GM10847 (cell line): ENCODE measurements around the gene CHD5.

Experiments
- POLR2A ChIP-seq: IDR thresholded peaks from 2 replicates; pipeline ENCODE4 v1.6.1; 2011; ENCODE audit not compliant: insufficient read length; ENCODE audit errors: extremely low read depth

The CHD5 gene

DNA sequence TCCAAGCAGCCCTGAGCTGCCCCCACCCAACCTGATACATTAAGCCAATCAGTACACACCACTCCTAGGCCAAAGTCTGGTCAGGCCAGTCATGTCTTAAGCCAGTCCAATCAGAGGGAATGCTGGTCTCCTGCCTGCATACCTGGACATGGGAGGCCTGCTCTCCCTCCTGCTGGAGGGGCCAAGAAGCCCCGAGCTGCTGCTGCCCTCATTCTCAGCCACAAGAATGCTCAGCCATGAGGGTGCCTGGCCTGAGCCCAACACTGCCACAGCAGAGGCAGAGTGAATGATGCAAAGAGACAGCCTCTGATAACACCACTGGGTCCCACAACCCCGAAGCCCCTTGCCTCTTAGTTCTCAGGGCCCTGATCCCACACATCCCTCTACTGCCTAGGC lies 23.0 kb downstream of the CHD5 start:
- TF ChIP-seq POLR2A: no peak

DNA sequence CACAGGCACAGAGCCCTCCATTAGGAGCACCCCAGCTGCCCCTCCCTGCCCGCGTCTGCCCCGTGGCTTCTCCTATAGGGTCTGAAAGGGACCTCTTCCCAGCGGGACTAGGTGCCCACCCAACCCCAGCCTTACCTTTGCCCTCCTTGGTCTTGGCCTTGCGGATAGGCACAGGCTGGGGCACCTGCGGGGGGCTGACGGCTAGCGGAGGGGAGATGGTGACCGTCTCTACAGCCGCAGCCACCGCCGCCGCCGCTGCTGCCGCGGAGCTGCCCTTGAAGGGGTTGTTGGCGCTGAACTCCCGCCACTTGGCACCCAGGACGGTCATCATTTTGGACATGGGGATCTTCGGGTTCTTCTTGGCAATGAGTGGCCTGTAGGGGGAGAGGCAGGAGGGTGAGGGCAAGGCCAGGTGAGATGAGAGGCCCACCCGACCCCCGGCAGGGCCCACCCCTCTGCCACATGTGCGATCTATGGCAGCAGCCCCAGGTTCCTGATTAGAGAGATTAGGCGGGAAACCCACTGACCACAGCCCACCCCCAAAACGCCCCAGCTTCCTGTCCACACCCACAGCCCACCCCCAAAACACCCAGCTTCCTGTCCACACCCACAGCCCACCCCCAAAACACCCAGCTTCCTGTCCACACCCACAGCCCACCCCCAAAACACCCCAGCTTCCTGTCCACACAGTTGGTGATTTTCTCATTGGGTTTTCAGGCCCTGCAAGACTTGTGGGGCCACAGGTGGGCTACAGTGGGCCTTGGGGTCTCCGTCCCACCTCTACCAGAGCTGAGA lies 25.4 kb downstream of the CHD5 start:
- TF ChIP-seq POLR2A: no peak

DNA sequence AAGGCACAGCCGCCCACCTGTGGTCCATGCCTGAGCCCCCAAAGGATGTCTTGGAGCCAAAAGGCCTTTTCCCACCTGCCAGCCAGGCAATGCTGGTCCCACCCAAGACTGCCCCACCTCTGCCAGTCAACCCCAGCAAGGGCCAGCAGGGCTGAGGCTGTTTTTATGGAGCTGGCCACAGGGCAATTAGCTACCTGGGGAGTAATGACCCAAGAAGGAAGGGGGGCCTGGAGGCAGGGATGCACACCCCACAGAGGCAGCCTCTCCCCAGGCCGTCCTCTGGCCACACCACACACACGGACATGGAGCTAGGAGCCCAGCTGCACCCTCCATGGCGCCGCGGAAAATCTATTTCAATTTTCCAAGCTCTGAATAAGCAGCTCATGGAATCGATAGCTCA lies 27.2 kb downstream of the CHD5 start:
- TF ChIP-seq POLR2A: no peak

DNA sequence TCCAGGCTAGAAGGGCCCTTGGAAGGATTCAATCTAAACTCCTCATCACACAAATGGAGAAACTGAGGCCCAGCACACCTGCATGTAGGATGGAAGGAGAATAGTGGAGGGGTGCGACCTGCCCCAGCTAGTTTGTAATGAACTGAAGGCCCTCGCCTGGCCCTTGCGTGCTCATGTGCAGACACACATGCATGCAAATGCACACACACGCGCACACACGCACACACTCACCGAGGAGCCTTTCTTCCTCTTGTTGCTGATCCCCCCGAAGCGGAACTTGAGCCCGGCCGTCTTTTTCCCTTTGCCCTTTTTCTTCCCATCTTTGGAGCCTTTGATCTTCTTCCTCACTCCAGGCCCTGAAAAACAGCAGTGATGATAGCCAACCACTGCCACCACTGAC lies 27.9 kb downstream of the CHD5 start:
- no peak for TF ChIP-seq POLR2A

DNA sequence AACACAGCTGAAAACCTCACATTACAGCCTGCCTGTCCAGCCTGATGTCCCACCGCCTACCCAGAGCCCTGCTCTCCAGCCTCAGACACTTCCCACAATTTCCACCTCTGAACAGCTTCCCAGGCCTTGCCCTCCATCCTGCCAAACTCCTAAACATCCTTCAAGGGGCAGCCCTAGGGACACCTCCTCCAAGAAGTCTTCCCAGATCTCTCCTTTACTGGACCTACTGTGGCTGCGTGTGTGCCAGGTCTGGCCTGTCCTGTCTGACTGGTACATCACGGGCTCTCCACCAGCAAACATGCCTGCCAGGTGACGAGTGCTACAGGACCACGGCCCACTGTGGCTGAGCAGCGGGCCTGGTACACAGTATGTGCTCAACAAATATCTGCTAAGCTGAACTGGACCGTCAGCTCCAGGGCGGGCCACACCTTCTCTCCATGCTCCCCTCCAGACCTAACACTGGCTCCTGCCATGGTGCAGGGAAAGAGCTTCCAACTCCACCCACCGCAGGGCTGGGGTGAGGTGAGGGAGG lies 28.8 kb downstream of the CHD5 start:
- no peak for TF ChIP-seq POLR2A

DNA sequence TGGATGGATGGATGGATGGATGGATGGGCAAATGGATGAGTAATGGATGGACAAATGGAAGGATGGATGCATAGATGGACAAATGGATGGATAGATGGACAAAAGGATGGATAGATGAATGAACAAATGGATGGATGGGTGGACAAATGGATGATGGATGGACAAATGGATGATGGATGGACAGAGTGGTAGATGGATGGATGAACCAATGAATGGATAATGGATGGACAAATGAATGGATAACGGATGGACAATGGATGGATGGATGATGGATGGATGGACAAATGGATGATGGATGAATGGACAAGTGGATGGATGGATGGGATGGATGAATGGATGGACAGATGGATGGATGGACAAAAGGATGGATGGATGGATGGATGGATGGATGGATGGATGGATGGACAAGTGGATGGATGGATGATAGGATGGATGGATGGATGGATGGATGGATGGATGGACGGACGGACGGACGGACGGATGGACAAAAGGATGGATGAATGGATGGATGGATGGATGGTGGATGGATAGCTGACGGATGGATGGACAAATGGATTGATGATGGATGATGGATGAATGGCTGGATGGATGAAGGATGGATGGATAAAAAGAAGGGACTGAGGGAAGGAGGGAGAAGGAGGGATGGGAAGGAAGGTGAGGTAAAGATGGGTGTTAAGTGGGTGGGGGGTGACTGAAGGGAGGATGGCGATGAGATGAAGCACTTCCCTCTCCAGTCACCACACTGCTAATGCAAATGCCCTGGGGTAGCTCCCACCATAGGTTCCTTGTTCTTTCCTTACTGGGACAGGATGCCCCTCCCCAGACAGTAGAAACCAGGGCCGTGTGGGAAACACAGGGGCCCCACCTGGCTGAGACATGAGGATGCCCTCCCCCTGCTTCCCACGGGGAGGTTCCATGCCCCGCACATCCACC lies 29.8 kb downstream of the CHD5 start:
- TF ChIP-seq POLR2A: no peak

DNA sequence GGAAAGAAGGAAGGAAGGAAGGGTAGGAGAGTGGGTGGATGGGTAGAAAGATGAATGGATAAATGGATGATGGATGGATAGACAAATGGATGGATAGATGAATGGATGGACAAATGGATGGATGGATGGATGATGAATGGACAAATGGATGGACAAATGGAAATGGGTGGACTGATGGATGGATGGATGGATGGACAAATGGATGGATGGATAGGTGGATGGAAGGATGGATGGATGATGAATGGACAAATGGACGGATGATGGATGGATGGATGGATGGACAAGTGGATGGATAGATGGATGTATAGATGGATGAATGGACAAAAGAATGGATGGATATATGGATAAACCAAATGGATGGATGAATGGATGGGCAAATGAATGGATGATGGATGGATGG lies 30.5 kb downstream of the CHD5 start:
- TF ChIP-seq POLR2A: no peak

DNA sequence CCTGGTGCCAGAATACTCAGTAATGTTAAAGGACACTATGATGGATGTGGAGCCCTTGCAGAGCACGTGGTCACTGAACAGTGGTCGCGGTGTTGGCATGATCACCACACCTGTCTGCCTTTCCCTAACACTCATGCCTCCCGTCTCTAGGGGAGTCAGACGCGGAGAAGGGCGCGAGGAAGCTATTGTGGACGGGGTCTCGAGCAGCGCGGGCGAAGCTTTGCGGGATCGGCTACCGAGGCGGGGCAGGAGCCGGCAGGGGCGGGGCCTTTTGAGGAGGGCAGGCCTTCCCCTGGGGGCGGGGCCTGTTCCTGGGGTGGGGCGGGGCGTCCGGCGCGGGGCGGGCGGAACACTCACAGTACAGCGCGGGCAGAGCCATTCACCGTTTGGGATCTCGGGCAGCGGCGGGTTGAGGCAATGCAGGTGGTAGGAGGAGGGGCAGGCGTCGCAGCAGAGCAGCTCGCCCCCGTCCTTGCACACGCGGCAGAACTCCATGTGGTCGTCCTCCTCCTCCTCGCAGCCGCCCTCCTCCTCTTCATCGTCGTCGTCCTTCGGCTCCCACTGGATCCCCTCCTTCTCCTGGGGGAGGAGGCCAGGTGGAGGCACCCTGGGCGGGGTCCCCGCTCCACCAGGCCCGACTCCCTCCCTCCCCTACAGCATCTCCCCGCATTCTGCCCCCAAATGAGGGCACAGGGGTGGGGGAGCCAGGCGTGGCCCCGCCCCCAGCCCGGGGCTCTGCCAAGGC lies 31.5 kb downstream of the CHD5 start:
- TF ChIP-seq POLR2A: no peak

DNA sequence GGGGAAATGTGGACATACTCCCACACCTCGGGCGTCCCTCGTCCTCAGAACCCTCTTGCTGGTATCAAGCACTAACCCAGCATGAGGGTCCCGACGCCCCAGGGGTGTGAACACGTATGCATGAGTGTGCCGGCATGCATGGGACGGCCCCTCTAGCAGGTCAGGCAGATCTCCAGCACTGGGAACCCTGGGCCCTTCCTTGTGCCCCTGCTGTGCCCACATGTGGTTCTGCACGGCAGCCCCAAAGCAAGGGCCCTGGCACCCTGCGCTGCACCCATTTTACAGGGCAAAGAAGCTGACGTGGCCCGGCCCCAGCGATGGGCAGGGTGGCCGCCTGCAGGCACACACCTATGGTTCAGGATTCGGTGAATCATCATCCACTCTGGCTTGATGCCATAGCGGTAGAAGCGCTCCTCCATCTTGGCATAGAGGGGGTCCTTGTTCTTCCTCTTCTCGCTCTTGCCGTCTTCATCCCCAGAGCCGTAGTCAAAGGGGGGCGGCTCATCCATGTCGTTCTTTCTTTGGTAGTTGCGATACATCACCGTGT lies 34.2 kb downstream of the CHD5 start:
- TF ChIP-seq POLR2A: no peak

DNA sequence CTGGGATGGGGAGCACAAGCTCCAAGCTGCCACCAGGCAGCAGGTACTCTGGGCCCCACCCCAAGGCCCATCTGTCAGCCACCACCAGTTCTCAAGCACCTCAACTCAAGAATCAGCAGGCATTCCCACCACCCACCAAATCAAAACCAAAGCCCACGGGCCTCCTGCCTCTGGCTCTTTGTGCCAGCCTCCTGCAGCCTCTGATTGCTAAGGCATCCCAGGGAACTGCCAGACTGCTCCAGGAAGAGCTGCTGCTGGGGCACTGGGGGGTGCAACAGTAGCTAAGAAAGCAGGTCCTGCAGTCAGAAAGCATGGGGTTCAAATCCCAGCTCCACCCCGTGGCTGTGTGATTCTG lies 34.7 kb downstream of the CHD5 start:
- no peak for TF ChIP-seq POLR2A

DNA sequence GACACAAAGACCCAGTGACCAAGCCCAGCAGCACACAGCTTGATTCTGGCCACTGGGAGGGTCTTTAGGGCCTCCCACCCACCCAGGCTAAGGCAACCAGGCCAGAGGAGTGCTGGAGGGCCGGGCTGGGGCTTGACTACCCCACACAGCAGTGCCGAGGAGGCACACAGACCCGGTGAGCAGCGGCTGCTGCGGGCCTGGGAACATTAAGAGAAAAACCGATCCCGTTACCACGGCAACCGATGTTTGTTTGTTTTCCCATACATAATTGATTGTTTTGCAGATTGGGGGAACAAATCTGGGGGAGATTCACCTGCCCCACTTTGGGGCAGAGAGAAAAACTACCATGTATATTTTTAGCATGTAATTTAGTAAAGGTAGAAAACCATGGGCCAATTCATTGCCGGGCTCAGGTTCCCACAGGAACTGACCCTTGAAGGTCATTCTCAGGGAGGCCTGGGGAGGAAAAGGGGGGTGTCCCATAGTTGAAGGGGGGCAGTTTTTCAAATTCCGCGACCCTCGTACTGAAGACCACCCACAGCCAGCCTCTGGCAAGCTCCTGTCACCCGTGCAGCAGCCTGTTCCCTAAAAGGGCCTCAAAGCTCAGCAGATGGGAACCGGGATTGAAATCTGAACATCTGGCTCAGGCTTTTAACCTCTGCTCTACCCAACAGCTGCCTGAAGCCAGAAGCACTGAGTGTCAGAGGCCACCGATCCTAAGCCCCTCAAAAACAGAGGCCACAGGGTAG lies 35.3 kb downstream of the CHD5 start:
- no peak for TF ChIP-seq POLR2A

DNA sequence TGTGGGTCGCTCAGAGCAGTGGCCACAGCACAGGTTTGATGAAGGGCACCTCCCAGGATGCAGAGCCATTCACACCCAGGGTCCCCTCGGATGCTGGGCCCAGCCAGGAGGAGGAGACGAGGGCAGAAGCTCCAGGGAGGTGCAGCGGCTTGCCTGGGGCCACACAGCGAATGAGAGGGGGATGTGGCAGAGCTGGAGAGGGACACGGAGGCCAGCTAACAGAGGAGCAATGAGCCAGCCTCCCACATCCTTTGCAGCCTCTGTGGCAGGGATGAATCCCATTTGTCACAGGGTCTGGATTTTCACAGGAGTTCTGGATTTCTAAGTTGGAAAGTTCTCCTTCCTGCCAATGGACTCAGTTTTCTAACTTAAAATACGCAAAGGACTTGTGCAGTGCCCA lies 35.9 kb downstream of the CHD5 start:
- TF ChIP-seq POLR2A: no peak

DNA sequence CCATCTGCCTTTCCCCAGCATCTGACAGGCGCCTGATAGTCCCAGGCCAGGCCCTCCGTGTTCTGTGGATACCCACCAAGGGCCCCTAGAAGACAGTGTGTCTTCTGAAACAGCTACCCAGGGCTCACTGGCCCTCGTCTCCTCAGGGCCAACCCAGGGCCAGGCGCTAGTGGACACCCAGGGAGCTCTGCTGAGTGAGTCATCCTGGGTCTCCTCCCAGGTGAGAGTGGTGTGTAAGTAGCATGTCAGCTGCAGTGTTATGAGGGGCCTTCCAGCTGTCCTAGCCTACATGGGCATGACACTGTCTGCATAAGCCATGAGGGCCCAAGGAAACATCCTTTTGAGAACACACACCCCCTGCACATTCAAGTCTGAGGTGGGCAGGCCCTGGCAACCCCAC lies 36.7 kb downstream of the CHD5 start:
- TF ChIP-seq POLR2A: no peak

DNA sequence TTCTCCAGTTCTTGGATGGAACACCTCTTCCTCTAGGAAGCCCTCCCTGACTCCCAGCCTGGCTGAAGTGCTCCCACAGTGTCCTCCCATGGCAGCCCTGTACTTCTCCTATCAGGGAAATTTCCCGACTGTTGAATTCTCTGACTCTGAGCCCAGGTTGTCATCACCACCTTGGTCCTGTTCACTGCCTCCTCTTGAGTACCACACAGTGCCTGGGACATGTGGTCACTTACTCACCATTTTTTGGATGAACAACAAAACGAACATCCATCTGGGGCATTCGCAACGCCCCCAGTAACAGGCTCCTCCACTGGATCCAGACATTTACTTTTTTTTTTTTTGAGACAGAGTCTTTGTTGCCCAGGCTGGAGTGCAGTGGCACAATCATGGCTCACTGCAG lies 37.4 kb downstream of the CHD5 start:
- no peak for TF ChIP-seq POLR2A

DNA sequence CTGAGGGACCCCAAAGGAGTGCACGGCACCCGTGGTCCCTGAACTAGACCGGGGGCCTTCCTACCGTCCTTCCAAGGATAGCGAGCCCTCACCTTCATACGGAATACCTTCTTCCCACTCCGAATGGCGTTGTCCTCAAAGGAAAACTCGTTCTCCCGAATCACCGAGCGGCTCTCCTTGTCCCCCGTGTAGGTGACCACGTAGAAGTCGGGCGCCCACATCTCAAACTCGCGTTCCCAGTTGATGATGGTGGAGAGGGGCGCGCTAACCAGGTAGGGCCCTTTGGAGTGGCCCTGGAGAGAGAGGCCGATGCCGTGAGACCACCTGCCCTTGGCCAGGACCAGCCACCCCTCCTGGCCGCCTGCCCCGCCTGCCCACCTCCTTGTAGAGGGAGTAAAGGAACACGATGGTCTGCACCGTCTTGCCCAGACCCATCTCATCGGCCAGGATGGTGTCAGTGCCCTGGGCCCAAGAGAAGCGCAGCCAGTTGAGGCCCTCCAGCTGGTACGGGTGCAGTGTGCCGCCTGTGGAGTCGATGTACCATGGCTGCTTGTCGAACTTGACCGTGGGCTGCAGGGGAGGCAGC lies 38.0 kb downstream of the CHD5 start:
- no peak for TF ChIP-seq POLR2A

DNA sequence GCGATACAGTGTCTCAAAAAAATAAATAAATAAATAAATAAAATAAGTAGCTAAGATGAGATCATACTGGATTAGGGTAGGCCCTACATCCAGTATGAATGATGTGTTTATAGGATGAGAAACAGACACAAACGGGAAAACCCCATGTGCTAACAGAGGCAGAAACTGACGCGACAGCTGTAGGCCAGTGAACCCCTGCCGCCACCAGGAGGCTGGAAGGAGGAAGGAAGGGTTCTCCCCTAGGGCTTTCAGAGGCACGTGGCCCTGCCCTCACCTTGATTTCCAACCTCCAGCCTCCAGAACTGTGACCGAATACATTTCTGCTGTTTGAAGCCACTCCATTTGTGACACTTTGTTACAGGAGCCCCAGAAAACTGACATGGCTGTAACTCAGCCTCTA lies 38.5 kb downstream of the CHD5 start:
- TF ChIP-seq POLR2A: no peak
